ENCODE measurements around the gene PGR.

PGR gene

DNA sequence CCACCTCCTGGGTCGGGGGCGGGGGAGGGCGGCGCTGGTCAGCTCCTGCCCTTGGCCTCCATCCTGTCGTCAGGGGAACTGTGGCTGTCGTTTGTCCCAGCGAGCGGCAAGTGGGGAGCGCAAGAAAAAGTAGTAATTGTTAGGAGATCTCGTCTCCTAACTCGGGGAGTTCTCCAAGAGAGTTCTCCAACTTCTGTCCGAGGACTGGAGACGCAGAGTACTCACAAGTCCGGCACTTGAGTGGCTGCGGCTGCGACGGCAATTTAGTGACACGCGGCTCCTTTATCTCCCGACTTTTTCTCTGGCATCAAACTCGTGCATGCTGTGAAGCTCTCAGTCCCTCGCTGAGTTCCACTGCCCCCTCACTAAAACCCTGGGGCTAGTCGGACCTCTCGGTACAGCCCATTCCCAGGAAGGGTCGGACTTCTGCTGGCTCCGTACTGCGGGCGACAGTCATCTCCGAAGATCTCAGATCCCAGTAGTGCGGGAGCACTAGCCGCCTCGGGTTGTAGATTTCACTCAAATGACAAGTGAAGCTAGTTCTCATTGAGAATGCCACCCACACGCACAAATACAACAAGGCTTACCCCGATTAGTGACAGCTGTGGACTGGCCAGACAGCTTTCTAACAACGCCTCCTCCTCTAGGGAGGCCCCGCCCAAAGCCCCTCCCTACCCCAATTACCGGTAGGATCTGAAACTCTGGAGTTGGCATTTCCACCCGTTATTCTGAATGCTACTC, at the start of gene PGR:
Gene PGR (minus strand): TSS at position 611 of the 741 bp plus-strand sequence. CDS start 743 bp downstream, outside the sequence.
- DNase-seq, result no peak

- DNase-seq, result no peak
These were observed 46.8 kb upstream of the PGR start for GRCh38 chr11:101176381-101176780.

DNA sequence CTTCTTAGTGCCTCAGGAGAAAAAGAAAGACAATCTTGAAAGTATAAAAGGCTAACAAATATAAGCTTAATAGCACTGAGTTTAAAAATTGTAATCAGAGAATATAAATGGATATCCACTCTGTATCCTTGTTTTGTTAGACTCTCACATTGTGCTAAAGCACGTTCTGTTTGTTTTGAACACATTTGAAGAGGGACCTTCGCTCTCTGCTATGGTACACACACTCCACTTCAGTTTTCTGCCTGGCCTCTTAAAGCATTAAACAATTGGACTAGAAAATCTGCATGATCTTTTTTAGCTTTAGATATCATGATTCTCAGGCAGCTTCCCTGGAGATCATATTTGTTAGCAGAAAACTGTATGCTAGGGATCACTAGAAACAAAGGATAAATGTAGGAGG, 40.3 kb upstream of the PGR start:
- DNase-seq, result no peak

GRCh38 chr11:101166038-101166437, 36.4 kb upstream of the PGR start:
- no peak for DNase-seq

- DNase-seq, result no peak
These were observed 28.5 kb upstream of the PGR start for GRCh38 chr11:101158119-101158518.

DNA sequence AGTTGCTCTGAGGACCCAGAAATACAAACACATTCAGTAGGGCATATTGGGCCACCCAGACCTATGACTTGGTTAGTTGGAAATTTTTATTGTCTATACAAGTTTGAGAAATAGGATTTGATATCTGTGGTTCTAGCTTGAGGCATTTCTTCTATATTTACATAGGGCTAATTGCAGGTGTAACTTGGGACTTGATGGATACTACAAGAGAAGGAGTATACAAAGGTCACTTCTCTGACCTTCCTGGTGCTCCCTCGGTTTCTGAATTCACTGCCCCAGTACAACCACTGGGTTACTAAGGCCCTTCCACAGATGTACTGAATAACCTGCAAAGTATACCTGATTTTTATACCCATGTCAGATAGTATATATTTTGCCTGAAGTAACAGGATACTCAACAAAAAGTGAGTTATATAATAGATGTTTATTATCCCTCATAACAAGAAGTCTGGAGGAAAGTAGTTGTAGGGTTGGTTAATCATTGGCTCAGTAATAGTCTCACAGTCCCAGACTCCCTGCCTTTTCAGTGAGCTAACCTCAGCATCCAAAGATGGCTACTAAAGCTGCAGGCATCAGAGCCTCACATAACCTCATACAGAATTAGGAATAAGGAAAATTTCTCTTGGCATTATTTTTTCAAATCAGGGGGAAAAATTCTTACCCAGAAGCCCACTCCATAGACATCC, 8.8 kb upstream of the PGR start:
- no peak for DNase-seq

GRCh38 chr11:101133190-101133589, 3.6 kb upstream of the PGR start:
- no peak for DNase-seq

- DNase-seq, result no peak
These were observed 926 bp downstream of the PGR start for GRCh38 chr11:101128571-101129202.

- no peak for DNase-seq
These were observed 1.7 kb downstream of the PGR start for GRCh38 chr11:101127699-101128570.

- DNase-seq, result no peak
These were observed 2.4 kb downstream of the PGR start for GRCh38 chr11:101127197-101127698.

- no peak for DNase-seq
These were observed 2.9 kb downstream of the PGR start for GRCh38 chr11:101126551-101127196.

DNA sequence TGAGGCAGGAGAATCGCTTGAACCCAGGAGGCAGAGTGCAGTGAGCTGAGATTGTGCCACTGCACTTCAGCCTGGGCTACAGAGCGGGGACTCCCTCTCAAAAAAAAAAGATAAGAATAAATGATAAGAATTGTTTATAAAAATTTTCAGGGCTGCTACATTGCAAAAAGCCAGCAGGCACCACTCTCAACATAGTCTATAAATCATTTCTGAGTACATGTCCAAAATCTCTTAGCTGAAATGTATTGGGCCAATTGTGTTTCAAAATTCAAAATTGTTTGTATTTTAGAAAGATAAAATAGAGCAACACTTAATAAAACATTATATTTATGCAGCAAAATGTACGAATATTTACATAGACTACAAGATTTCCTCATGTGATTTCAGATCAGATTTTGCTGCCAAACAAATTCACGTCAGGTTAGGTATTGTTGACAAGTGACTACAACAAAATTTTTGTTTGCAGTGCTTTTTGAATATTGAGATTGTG, 13.9 kb downstream of the PGR start:
- DNase-seq, result no peak

DNA sequence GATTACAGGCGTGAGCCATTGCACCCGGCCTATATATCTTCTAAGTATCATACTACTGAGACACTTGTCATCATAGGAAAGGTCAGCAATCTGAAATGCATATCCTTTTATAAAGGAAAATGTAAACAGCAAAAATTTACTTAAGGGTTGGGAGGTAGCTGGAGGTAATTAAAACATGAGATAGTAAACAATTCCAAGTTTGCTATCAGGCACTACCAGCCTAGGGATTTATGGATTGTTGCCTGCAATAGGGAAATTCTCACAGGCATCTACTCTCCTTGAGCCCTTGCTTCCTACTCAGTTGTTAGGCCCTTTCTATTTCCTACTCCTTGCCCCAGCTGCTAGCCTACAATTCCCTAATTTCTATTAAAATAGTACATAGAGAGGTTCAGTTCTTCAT, 16.1 kb downstream of the PGR start:
- DNase-seq, result no peak

- no peak for DNase-seq
These were observed 24.9 kb downstream of the PGR start for GRCh38 chr11:101104716-101105115.

DNA sequence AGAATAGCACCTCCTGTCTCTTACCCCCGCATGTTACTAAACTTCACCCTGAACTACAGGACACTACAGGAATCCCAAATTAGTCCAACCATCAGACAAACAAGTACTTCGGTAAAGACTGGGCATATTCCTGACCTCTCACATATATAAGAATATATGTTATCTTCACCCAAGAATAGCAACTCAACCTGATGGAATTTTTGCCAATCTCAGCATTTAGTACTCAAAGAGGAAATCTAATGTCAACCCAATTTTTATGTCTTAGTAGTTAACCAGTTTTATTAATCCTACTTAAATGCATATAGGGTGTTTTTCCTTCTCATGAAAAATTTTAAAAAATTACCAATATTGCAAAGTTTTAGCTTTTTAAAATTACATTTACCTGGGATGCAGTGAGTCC, 26.2 kb downstream of the PGR start:
- no peak for DNase-seq

DNA sequence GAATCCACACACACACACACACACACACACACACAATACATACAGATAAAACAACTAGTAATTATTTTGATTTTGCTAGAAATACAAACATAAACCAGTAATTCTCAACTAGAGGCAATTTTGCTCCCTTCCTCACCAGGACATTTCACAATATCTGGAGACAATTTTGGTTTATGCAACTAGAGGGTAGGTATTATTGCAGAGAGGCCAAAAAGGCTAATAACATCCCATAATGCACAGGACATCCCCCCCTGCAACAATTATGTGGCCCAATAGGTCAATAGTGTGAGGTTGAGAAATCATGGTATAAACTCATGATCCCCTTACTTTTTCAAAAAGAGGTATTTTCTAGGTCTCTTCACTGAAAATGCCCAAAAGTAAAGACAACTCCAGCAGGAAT, 29.0 kb downstream of the PGR start:
- DNase-seq, result no peak

DNA sequence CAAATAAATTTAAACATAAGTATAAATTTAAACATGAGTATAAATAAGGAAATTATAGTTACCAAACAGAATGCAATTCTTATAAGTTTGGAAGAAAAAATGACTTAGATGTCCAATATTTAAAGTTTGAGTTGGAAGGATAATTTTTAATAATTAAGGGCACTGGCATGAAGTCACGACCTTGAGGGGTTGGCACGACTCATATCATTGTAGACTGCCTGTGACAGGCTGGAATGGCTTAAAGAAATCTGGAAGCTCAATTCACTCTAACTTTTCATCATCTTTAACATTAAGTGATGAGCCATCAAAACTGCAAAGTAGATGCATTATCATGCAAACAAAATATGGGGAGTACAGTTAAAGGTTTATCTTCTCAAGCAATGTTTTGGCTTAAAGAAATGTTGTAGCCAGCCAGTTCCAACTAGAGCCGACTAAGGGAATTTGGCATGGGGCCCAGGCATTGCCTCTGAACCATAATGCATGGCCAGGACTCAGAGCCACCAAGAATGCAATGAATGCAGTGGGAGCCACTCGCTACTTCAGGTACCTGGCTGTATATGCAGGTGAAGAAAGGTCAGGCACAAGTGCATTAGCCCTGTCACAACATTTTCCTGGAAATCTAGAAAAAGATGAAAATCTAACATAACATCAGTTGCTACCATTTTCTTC, 33.4 kb downstream of the PGR start:
- no peak for DNase-seq

DNA sequence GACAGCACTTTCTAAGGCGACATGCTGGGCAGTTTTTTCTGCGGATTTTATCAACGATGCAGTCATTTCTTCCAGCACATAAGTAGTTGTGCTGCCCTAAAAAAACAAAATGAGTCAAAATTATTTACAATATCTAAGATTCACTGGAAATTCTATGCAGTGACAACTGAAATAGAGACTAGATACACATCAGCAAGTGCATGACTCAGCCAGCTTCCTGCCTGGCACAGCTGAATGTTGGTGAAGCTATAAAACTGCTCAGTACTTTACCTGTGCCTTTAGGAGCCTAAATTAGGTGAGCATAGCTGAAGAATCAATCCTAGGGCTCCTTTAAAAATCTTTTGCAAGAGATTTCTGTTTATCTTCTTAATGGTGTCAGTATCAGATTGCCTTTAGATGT, 37.8 kb downstream of the PGR start:
- no peak for DNase-seq

DNA sequence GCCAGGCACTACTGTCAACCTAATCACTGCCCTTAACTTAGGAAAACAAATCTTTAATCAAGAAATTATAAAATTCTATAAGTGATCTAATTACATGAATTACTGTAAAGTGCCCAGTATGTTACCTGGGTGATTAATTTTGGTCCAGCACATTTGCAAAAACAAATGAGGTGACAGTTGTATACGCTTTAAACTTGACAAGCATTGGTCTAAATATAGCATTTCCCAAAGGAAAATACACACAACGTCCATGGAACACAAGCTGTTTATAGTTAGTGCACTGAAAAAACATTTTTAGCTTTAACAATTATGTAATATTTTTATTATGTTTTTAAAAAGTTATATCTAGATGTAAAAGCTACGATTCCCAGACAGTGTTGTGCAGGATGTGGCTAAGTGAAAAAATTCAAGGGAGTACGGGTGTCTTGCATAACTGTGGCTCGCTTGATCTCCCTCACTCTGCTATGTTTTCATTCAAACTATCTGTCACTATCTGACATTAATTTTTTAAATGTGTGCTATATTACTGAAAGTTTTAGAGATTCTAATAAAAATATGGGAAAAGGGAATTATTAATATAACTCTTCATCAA, 38.8 kb downstream of the PGR start:
- no peak for DNase-seq

GRCh38 chr11:101083335-101083734, 46.3 kb downstream of the PGR start:
- no peak for DNase-seq

DNA sequence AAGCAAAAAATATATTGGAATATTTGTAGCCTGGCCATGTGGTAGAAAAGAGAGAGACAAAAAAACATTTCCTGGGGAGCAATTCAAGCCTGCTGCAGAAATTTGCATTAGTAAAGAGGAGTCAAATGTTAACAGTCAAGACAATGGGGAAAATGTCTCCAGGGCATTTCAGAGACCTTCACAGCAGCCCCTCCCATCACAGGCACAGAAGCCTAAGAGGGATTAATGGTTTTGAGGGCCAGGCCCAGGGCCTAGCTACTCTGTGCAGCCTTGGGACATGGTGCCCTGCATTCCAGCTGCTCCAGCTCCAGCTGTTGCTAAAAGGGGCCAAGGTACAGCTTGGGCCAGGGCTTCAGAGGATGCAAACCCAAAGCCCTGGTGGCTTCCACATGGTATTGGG, 46.8 kb downstream of the PGR start:
- no peak for DNase-seq

All from activated effector memory CD4-positive, alpha-beta T cell treated with anti-CD3 and anti-CD28 coated beads, Interleukin-2, amount 50 U/mL, for 16 hours (primary cell).